GM12891 (cell line): ENCODE data around the gene B3GNT4.

Experiments used
- PAX5 ChIP-seq: IDR thresholded peaks from 2 replicates; pipeline ENCODE4 v1.6.1; 2011; ENCODE audit warnings: low read length, moderate library complexity, mild to moderate bottlenecking; ENCODE audit not compliant: insufficient read depth, severe bottlenecking
- POLR2A ChIP-seq: IDR thresholded peaks from 2 replicates; pipeline ENCODE4 v1.6.1; 2011; ENCODE audit warnings: low read depth, low read length, control low read depth
- POLR2AphosphoS5 ChIP-seq: IDR thresholded peaks from 2 replicates; pipeline ENCODE4 v1.6.1; 2011; ENCODE audit warnings: low read depth, low read length, control low read depth
- TAF1 ChIP-seq: IDR thresholded peaks from 2 replicates; pipeline ENCODE4 v1.6.1; 2011; ENCODE audit warnings: low read depth, low read length, control low read depth

- TF ChIP-seq TAF1 (no peak), PAX5 (no peak), POLR2A (no peak), POLR2AphosphoS5 (no peak)
These were observed 36.8 kb upstream of the B3GNT4 start for GRCh38 chr12:122166422-122167349.
